ENCODE data around the gene USP25.

USP25 gene

DNA sequence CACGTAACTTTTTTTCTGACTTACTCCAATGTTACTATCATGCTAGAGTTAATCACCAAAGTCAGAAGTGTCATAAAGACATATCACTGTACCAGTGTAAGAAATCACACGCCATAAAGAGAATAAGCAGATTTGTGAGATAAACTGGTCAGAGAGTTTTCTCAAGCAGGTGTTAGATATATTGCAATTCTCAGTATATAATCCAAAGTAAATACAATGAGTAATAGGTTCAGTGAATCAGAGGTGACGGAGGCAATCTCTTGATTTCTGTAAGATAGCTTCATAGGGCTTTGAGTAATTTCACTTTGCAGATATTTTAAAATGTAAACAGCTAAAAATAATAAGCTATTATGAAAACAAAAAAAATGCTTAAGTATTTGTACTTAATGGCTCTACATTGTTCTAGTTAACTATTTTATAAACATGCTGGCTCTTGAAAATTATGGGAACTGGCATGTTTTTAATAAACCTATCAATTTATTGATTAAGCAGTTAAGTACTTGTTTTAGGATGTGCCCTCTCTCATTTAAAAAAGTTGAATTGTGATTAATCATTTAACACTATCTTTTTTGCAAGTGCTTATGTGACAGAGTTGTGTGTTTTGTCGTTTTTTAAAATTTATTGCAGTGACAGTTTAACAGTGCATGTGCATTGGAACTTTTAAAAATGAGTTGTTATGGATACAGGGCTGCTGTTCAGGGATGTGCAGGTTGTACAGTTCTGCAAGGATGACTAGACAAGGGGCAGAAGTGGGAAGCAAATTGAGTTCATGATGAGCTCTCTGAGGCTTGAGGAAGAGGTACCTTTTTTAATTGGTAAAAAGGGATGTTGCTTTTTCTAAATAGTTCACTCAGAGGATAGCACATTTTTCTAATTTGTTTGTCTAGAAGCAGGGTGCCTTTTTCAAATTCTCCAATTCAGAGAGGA lies 119.1 kb downstream of the USP25 start:
- DNase-seq (no peak), ATAC-seq (ENCODE audit: insufficient read depth, low read depth) (no peak)
- no peak overlapping the region for H3K9ac ChIP-seq (ENCODE audit: low read depth, low read length)
- H3K79me2 ChIP-seq (ENCODE audit: insufficient read depth, low read length): no peaks in the 10 kb centered on the region
- no peaks in the 10 kb centered on the region for H3K4me1 ChIP-seq (ENCODE audit: insufficient read depth, low read length)
- H3K9me3 ChIP-seq (ENCODE audit: insufficient read depth, low read length, severe bottlenecking): no peaks in the 10 kb centered on the region
- no peaks in the 10 kb centered on the region for H3K27me3 ChIP-seq (ENCODE audit: insufficient read depth, low read length, poor library complexity)
- no peak overlapping the region for H3K4me3 ChIP-seq (ENCODE audit: low read depth in 1 of 2, low read length in 2 of 2)
- H4K20me1 ChIP-seq (ENCODE audit: insufficient read depth, low read length): no peaks in the 10 kb centered on the region
- H3K36me3 ChIP-seq (ENCODE audit: insufficient read depth, low read length): peaks cover 10% of the 10 kb centered on the region; the same call in 1 of the 2 replicates
- TF ChIP-seq, protein P1, sequence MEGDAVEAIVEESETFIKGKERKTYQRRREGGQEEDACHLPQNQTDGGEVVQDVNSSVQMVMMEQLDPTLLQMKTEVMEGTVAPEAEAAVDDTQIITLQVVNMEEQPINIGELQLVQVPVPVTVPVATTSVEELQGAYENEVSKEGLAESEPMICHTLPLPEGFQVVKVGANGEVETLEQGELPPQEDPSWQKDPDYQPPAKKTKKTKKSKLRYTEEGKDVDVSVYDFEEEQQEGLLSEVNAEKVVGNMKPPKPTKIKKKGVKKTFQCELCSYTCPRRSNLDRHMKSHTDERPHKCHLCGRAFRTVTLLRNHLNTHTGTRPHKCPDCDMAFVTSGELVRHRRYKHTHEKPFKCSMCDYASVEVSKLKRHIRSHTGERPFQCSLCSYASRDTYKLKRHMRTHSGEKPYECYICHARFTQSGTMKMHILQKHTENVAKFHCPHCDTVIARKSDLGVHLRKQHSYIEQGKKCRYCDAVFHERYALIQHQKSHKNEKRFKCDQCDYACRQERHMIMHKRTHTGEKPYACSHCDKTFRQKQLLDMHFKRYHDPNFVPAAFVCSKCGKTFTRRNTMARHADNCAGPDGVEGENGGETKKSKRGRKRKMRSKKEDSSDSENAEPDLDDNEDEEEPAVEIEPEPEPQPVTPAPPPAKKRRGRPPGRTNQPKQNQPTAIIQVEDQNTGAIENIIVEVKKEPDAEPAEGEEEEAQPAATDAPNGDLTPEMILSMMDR (IDR thresholded peaks at IDR 0.05; ENCODE audit: borderline replicate concordance, extremely low read depth, low read length, poor library complexity, severe bottlenecking): no peak
- TF ChIP-seq EZH2 (IDR thresholded peaks at IDR 0.05; ENCODE audit: borderline replicate concordance, low read depth, low read length, severe bottlenecking): no peak
- H2AFZ ChIP-seq (ENCODE audit: low read depth, low read length): no peak overlapping the region
- no peak overlapping the region for H3K4me2 ChIP-seq (ENCODE audit: insufficient read depth, low read length)
- no peak overlapping the region for H3K27ac ChIP-seq (ENCODE audit: low read length)

DNA sequence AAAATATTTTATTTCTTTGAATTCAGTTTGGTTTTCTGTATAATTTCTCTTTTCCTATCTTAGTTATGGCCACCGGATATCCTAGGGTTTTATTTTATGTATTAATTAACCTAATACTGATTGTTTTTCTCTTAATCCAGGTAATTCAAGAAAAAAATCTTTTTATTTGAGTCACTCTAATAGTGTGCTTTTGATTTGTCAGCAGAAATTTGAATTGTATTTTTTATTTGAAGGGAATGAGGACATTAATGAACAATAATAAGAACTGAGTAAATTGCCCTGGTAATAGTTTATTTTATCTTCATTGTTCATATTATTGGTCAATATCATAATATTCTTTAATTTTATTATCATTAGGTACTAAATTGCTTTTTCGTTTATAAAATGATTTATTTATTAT lies 120.1 kb downstream of the USP25 start:
- Histone ChIP-seq H3K27me3 (ENCODE audit: insufficient read depth, low read length, poor library complexity) (no peaks in the 10 kb centered on the region), H3K36me3 (ENCODE audit: insufficient read depth, low read length) (peaks cover 10% of the 10 kb centered on the region; the same call in 1 of the 2 replicates), H3K4me1 (ENCODE audit: insufficient read depth, low read length) (no peaks in the 10 kb centered on the region), H3K27ac (ENCODE audit: low read length) (no peak overlapping the region), H3K4me2 (ENCODE audit: insufficient read depth, low read length) (no peak overlapping the region), H4K20me1 (ENCODE audit: insufficient read depth, low read length) (no peaks in the 10 kb centered on the region), H3K4me3 (ENCODE audit: low read depth in 1 of 2, low read length in 2 of 2) (no peak overlapping the region), H3K9ac (ENCODE audit: low read depth, low read length) (no peak overlapping the region), H2AFZ (ENCODE audit: low read depth, low read length) (no peak overlapping the region), H3K79me2 (ENCODE audit: insufficient read depth, low read length) (no peaks in the 10 kb centered on the region), H3K9me3 (ENCODE audit: insufficient read depth, low read length, severe bottlenecking) (no peaks in the 10 kb centered on the region)
- ATAC-seq (ENCODE audit: insufficient read depth, low read depth) (no peak), DNase-seq (no peak)
- TF ChIP-seq, protein P1 (IDR thresholded peaks at IDR 0.05; ENCODE audit: borderline replicate concordance, extremely low read depth, low read length, poor library complexity, severe bottlenecking): no peak
- TF ChIP-seq EZH2 (IDR thresholded peaks at IDR 0.05; ENCODE audit: borderline replicate concordance, low read depth, low read length, severe bottlenecking): no peak

DNA sequence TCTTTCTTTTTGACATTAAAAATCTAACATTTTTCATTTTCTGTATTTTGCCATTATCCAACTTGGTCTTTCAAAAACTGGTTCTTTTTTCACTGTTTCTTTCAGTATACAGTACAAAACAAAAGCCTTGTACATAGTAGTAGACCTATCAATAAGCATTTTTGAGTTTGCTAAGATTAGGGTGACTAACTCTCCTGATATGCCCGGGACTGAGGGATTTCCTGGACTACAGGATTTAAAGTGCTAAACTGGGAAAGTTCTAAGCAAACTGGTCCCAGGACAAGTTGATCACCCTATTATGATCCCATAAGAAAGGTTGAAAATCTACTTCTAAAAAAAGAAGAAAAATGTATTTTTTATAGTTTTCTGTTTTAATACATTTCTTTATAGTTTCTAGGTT lies 120.9 kb downstream of the USP25 start:
- ATAC-seq (ENCODE audit: insufficient read depth, low read depth) (no peak), DNase-seq (no peak)
- H3K4me3 ChIP-seq (ENCODE audit: low read depth in 1 of 2, low read length in 2 of 2): no peak overlapping the region
- TF ChIP-seq EZH2 (IDR thresholded peaks at IDR 0.05; ENCODE audit: borderline replicate concordance, low read depth, low read length, severe bottlenecking): no peak
- TF ChIP-seq, protein P1 (IDR thresholded peaks at IDR 0.05; ENCODE audit: borderline replicate concordance, extremely low read depth, low read length, poor library complexity, severe bottlenecking): no peak
- no peak overlapping the region for H3K27ac ChIP-seq (ENCODE audit: low read length)
- H2AFZ ChIP-seq (ENCODE audit: low read depth, low read length): no peak overlapping the region
- no peak overlapping the region for H3K4me2 ChIP-seq (ENCODE audit: insufficient read depth, low read length)
- H4K20me1 ChIP-seq (ENCODE audit: insufficient read depth, low read length): no peaks in the 10 kb centered on the region
- H3K9ac ChIP-seq (ENCODE audit: low read depth, low read length): no peak overlapping the region
- peaks cover 14% of the 10 kb centered on the region; the same call in 1 of the 2 replicates for H3K36me3 ChIP-seq (ENCODE audit: insufficient read depth, low read length)
- H3K27me3 ChIP-seq (ENCODE audit: insufficient read depth, low read length, poor library complexity): no peaks in the 10 kb centered on the region
- H3K4me1 ChIP-seq (ENCODE audit: insufficient read depth, low read length): no peaks in the 10 kb centered on the region
- no peaks in the 10 kb centered on the region for H3K9me3 ChIP-seq (ENCODE audit: insufficient read depth, low read length, severe bottlenecking)
- no peaks in the 10 kb centered on the region for H3K79me2 ChIP-seq (ENCODE audit: insufficient read depth, low read length)

Data from DND-41 (cell line).